ENCODE measurements around the gene LPP.

Gene LPP

DNA sequence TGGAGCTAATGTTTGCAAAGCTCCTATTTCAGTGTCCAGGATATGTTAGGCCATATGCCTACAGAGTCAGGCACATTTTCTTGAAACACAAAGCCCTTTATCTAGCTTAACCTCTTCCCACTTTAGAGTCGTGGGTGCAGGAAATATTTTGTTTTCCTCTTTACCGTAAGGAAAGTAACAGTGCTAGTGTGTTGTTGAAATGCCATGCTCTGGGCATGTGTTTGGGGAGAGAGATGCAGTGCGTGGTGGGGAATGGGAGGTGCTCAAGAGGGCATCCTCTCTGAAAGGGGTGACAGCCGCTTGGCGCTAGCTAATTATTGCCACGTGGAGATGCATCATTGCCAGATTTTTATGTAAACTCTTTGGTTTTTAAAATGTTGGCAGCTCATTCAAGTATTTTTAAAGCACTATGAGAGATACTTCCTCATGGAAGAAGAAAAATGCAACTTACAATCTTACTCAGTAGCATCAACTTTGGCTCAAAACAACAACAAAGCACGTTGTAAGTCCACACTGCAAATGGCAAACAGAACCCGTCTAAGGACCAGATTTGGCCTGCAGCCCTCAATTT lies 152.6 kb downstream of the LPP start:
- no peak for DNase-seq

GRCh38 chr3:188309437-188310269 lies 155.7 kb downstream of the LPP start:
- no peak for DNase-seq

DNA sequence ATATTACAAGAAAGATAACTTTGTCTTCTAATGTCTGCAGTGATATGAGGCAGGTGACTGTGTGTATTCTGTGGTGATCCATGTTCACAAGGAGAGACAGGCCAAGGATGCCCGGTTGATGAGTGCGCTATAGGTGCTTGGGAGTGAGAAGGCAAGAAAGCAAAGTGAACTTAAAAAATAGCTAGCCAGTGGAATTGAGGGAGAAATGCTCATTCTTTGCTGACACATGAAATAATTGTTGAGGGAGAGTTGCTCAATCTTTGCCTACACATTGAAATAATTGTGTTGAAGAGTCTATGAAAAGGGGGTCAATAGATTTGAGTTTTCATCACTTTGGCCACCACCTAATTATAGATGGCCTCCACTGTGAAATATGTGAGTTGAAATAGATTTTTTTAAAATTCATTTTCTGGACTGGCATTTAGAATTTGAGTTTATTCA lies 156.3 kb downstream of the LPP start:
- no peak for DNase-seq

DNA sequence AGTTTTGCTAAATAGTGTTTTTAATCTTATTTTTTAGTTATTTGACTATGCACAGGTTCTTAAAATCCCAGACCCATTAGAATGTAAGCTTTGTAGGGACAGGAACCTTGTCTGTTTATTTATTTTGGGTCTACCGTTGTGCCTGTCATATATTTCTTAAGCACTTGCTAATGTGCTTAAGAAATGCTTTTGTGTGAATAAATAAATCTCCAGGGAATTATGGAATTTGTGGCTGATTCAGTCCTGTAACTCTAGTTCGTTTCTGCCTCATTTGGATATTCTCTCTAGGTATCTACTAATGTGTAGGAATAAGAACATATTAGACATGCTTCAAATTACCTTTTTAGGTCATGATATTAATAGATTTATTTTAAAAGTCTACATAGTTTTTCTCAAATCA lies 161.6 kb downstream of the LPP start:
- no peak for DNase-seq

DNA sequence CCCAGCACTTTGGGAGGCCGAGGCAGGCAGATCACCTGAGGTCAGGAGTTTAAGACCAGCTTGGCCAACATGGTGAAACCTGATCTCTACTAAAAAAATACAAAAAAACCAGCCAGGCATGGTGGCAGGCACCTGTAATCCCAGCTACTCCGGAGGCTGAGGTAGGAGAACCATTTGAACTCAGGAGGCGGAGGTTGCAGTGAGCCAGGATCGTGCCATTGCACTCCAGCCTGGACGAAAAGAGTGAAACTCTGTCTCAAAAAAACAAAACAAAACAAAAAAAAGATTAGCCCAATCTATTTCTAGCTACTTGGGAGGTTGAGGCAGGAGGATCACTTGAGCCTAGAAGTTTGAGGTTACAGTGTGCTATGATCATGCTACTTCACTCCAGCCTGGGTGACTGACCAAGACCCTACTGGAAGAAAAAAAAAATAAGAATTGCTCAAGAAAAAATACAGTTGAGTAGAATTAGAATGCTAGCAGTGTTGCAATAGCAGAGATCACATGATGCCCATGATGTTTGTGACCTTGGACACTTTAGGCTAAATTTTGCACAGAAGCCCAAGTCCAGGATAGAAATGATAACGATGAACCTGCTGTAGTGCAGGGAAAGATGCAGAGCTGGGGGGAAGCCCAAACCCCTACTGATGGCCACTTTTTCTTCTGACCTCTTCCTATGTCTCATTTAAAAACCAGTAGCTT lies 162.2 kb downstream of the LPP start:
- DNase-seq: no peak

DNA sequence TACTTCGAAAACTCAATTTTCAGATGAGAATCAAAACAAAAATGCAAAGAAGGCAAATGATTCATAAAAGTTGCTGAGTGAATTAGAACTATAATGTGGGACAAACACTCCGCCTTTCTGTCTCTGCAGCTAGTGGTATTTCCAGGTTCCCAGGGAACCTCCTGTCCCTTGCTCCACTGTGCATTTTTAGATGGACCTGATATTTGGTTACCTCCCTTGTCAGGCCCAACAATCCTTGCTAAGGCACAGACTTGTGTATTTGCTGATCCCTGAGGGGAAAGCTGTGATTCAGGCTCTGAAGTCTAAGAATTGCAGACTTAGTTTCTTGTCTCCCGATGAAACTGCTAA lies 162.7 kb downstream of the LPP start:
- no peak for DNase-seq

DNA sequence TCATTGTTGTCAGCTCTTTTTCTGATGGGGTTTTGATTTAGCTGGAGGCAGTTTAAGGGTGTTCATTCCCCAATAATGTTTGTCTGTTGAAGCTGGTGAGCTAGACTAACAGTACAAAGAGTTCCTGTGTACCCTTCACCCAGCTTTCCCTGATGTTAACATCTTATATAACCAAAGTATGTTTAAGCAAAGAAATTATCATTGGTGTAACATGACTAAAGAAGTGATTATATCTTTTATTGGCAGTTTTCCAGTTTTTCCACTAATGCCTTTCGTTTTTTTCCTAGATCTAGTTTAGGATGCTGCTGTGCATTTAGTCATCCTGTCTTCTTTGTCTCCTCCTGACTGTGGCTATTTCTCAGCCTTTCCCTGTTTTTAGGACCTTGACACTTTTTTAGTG lies 165.6 kb downstream of the LPP start:
- DNase-seq: no peak

GRCh38 chr3:188320757-188321156 lies 166.8 kb downstream of the LPP start:
- no peak for DNase-seq

GRCh38 chr3:188321258-188321657 lies 167.3 kb downstream of the LPP start:
- DNase-seq: no peak

DNA sequence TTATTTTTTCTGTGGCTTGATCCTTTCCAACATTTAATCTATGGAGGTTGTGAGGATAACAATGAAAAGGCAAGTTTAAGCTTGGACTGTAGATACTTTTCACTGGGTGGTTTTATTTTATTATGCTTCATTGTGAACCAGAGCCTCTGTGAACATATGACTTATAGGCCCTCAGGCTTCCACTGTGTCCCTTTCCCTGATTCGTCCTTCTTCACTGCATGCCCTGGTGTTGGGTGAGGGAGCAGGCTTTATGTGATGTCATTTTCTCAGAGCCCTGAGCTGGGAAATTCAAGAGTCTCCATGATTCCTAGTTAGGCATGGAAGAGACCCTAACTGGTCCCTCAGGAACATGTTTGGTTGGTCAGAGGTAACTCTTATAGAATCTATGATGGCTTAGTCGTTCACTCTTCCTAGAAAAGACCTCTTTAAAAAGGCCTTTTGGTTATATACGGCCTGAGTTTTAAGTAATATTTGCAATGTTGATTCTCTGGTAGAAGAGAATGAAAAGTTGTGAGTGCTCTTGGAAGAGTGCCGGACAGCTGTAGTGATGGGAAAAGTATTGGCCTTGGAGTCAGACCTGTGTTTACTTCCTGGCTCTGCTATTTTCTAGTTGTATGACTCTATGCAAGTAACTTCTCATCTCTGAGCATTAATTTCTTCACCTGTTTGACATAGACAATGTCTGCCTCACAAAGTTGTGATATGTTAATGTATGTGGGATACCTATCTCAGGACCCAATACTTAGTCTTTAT lies 168.4 kb downstream of the LPP start:
- no peak for DNase-seq

GRCh38 chr3:188323067-188323842 lies 169.3 kb downstream of the LPP start:
- peak; percentile 34 for DNase-seq

- no peak for DNase-seq
Measured at GRCh38 chr3:188326111-188326510, 172.2 kb downstream of the LPP start.

DNA sequence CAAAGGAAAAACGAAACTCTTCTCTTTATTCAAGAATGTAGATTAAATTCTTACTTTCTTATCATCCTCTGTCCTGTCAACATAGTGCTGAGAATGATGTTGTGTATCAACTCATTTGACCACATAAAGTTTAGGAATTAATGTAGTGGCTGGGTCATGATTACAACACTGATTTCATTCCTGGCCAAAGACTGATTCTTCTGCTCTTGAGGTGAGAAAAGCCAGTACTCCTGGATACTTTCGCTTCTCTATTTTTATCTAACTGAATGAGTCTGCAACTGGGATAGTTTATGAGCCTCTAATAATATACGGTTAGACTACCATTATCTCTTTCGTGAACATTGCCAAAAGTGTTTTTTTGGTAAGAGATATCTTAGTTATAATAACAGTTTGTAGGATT lies 173.0 kb downstream of the LPP start:
- no peak for DNase-seq

DNA sequence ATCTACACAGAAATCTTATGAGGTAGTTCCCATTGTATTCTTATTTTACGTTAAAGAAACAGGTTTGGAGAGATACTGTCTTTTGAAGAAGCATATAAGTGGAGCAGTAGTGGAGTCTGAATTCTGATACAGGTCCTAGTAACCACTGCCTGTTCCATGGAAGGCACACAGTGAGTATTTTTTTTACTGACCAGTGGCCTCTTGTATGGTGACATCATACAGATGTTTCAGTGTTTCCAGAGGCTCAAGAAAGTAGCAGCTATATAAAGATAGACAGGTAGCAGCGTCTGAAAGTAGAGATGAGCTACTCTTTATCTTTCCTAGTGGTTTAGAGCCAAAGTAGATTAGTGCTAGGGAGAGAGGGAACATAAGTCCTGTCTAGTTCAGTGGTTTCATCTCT lies 173.5 kb downstream of the LPP start:
- no peak for DNase-seq

DNA sequence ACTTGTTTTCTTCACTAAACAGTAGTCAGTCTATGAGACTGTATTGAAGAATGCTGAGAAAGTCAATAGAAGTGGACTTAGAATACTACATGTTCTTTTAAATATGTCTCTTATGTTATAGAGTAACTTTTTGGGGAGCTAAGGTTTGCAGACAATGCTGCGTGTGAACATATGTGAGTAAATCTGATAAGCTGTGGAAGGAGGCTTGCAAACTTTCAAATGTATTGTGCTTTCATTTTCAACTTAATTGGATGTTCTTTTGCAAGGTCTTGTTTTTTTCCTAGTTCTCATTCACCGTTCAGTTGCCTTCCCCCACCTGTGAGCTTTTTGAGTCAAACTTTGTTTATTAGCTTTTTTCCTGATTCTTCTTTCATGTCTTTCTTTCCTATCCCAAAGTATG lies 176.2 kb downstream of the LPP start:
- DNase-seq: no peak

- no peak for DNase-seq
Measured at GRCh38 chr3:188331166-188331565, 177.2 kb downstream of the LPP start.

- DNase-seq: no peak
Measured at GRCh38 chr3:188332085-188332484, 178.1 kb downstream of the LPP start.

DNA sequence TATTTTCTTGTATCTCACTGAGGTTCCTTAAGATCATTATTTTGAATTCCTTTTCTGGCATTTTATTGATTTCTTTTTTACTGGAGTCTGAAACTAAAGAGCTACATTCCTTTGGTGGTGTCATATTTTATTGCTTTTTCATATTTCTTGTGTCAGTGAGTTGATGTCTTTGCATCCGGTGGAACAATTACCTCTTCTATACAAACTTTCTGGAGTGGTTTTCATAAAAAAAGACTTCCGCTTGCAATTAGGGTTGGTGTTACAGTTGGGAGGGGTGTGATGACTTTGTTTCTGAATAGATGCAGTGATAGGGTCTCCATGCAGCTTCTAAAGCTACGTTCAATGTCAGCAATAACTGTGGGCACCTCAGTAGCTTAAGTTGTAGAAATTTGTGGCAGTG lies 181.7 kb downstream of the LPP start:
- DNase-seq: no peak

DNA sequence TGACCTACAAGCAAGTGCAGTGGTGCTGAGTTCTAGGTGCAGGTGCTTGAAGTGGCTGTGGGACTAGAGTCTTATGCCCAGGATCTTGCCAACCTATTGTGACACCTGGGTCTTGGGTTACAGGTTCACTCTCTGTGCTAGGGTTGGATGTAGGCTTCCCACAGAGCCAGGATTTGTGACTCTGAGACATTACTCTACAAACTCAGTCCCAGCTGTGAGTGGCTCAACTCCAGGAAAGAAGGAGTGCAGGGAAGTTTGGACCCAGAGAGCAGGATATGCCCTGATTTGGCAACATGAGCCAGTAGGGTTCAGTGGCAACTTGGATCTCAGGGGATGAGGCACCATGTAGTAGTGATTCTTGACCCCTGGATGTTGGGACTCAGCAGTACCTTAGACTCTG lies 182.2 kb downstream of the LPP start:
- no peak for DNase-seq

- DNase-seq: no peak
Measured at GRCh38 chr3:188337232-188337631, 183.3 kb downstream of the LPP start.

DNA sequence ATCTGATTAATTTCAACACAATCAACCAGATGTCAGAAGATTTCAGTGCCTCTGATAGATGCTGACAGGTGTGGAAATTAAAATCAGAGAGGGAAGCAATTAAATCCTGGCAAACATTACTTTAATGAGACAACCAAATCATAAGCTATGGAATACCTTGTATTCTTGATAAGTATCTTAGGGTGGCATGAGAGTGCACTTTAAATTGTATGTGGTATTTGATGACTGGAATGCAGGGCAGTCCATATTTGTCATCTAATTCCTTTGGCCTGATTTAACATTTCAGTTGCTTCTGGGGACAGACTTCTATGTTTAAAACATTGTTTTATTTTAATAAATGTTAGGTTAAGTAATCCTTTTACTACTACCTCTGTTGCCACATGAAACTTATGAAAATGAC lies 184.1 kb downstream of the LPP start:
- DNase-seq: no peak

GRCh38 chr3:188339410-188340295 lies 185.7 kb downstream of the LPP start:
- DNase-seq: peak; percentile 62

Measured in stimulated activated naive CD4-positive, alpha-beta T cell treated with Interleukin-2 at 50 U/mL for 16 hours (primary cell).